Mesenchymal stem cell (in vitro differentiated cells and primary cell): Measurements from ENCODE around the gene TOMM34.

Experiments used
- DNase-seq: peaks from one replicate; pipeline ENCODE4 v3.0.0-alpha.2; 2013
- H2AFZ ChIP-seq: one replicate; pipeline ENCODE4 v1.6.1; 2013; ENCODE audit warnings: low read depth, mild to moderate bottlenecking, control low read depth, inconsistent platforms, low read length, moderate library complexity
- H2AK5ac ChIP-seq: 2 replicates; pipeline ENCODE4 v1.6.1; 2013; ENCODE audit warnings: low read length, moderate library complexity, mild to moderate bottlenecking, inconsistent platforms; ENCODE audit not compliant: severe bottlenecking
- H2BK120ac ChIP-seq: one replicate; pipeline ENCODE4 v1.6.1; 2013; ENCODE audit warnings: low read depth, mild to moderate bottlenecking, inconsistent platforms, low read length, moderate library complexity
- H2BK12ac ChIP-seq, 2 experiments: one replicate each; pipeline ENCODE4 v1.6.1; 2013; ENCODE audit warnings: inconsistent platforms in 2 of 2, low read length in 2 of 2, mild to moderate bottlenecking in 2 of 2, moderate library complexity in 2 of 2, control low read depth in 1 of 2
- H2BK15ac ChIP-seq: one replicate; pipeline ENCODE4 v1.6.1; 2013; ENCODE audit warnings: mild to moderate bottlenecking, low read depth, inconsistent platforms; ENCODE audit not compliant: poor library complexity, severe bottlenecking
- H2BK5ac ChIP-seq: 2 replicates; pipeline ENCODE4 v1.6.1; 2013; ENCODE audit warnings: low read depth, mild to moderate bottlenecking, low read length, control low read depth, inconsistent platforms; ENCODE audit not compliant: poor library complexity, severe bottlenecking
- H3K14ac ChIP-seq, 2 experiments: one replicate each; pipeline ENCODE4 v1.6.1; 2013; ENCODE audit warnings: inconsistent platforms in 2 of 2, low read length in 2 of 2, control low read depth in 1 of 2, mild to moderate bottlenecking in 1 of 2, moderate library complexity in 1 of 2
- H3K18ac ChIP-seq, 2 experiments: one replicate each; pipeline ENCODE4 v1.6.1; 2013; ENCODE audit warnings: inconsistent platforms in 2 of 2, low read length in 2 of 2, control low read depth in 1 of 2, low read depth in 1 of 2, mild to moderate bottlenecking in 1 of 2
- H3K23ac ChIP-seq, 2 experiments: one replicate each; pipeline ENCODE4 v1.6.1; 2013; ENCODE audit warnings: inconsistent platforms in 2 of 2, low read length in 2 of 2, mild to moderate bottlenecking in 2 of 2, moderate library complexity in 2 of 2, control low read depth in 1 of 2
- H3K27ac ChIP-seq: 2 replicates; pipeline ENCODE4 v1.5.1; 2013; ENCODE audit warnings: mild to moderate bottlenecking, moderate library complexity, low read length, control low read depth, inconsistent platforms; ENCODE audit not compliant: poor library complexity, severe bottlenecking
- H3K27me3 ChIP-seq, 2 experiments: 2 replicates each; pipeline versions ENCODE4 v1.6.1 to v1.7.0; 2013; ENCODE audit warnings: low read length in 2 of 2, mild to moderate bottlenecking in 2 of 2, moderate library complexity in 2 of 2, control low read depth in 1 of 2, inconsistent platforms in 1 of 2; ENCODE audit not compliant: control insufficient read depth in 1 of 2, insufficient read depth in 1 of 2
- H3K36me3 ChIP-seq, 2 experiments: 2 replicates each; pipeline versions ENCODE4 v1.6.1 to v1.7.0; 2013; ENCODE audit warnings: low read length in 2 of 2, control low read depth in 1 of 2, inconsistent platforms in 1 of 2, low read depth in 1 of 2, mild to moderate bottlenecking in 1 of 2; ENCODE audit not compliant: insufficient read depth in 2 of 2, control insufficient read depth in 1 of 2
- H3K4ac ChIP-seq, 2 experiments: one replicate each; pipeline ENCODE4 v1.6.1; 2013; ENCODE audit warnings: inconsistent platforms in 2 of 2, low read length in 2 of 2, mild to moderate bottlenecking in 2 of 2, moderate library complexity in 2 of 2, control low read depth in 1 of 2, low read depth in 1 of 2
- H3K4me1 ChIP-seq: 2 replicates; pipeline ENCODE4 v1.6.1; 2013; ENCODE audit warnings: low read depth, low read length, control low read depth; ENCODE audit not compliant: control insufficient read depth, insufficient read depth
- H3K4me2 ChIP-seq: 2 replicates; pipeline ENCODE4 v1.6.1; 2013; ENCODE audit warnings: low read length, mild to moderate bottlenecking, inconsistent platforms; ENCODE audit not compliant: poor library complexity, severe bottlenecking
- H3K4me3 ChIP-seq, 2 experiments: 2 replicates each; pipeline versions ENCODE4 v1.5.1 to v1.7.0; 2013; ENCODE audit warnings: low read length in 2 of 2, mild to moderate bottlenecking in 2 of 2, control low read depth in 1 of 2, low read depth in 1 of 2; ENCODE audit not compliant: insufficient read depth in 1 of 2
- H3K79me1 ChIP-seq: replicated peaks from 2 replicates; pipeline ENCODE4 v1.6.1; 2013; ENCODE audit warnings: mild to moderate bottlenecking, control low read depth, low read length, inconsistent platforms; ENCODE audit not compliant: poor library complexity, severe bottlenecking
- H3K9ac ChIP-seq: 2 replicates; pipeline ENCODE4 v1.7.0; 2013; ENCODE audit warnings: mild to moderate bottlenecking, low read length, moderate library complexity
- H3K9me3 ChIP-seq: 2 replicates; pipeline ENCODE4 v1.7.0; 2013; ENCODE audit warnings: mild to moderate bottlenecking, low read length; ENCODE audit not compliant: control insufficient read depth
- H4K8ac ChIP-seq: one replicate; pipeline ENCODE4 v1.6.1; 2013; ENCODE audit warnings: inconsistent platforms, mild to moderate bottlenecking, low read length, moderate library complexity
- H4K91ac ChIP-seq: one replicate; pipeline ENCODE4 v1.6.1; 2013; ENCODE audit warnings: mild to moderate bottlenecking, low read length, inconsistent platforms
- WGBS: methylation state at CpG from one replicate; pipeline ENCODE4 v1.1.7; 2013; ENCODE audit warnings: mixed read lengths; 5-methylcytosine and 5-hydroxymethylcytosine counted together

TOMM34 gene

DNA sequence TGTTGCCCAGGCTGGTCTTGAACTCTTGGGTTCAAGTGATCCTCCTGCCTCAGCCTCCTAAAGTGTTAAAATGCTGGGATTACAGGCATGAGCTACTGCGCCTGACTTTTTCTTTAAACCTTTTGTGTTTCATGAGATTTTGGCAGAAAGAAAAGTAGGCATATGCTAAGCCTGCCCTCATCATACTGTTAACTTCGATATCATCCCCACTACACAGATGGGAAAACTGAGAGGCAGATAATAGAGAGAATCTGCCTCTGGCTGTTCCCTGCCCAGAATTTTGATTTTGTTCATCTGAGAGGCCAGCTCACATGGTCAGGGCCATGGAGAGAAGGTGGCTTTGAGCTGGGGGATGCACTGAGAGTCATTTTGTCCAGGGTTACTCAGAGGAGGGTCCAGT, 42.8 kb downstream of the TOMM34 start:
- WGBS = 100% methylated on average over 1 of the region's 2 CpGs
- no peak overlapping the region for H2AK5ac ChIP-seq
- no peak overlapping the region for H3K9ac ChIP-seq

GRCh38 chr20:44916586-44916985, 43.6 kb downstream of the TOMM34 start:
- Histone ChIP-seq H2BK15ac (no peak overlapping the region), H3K4me1 (peaks cover 3% of the 10 kb centered on the region), H3K23ac (no peak overlapping the region), H4K91ac (no peak overlapping the region), H4K8ac (no peak overlapping the region), H2AFZ (no peak overlapping the region), H3K79me1 (peaks cover 14% of the 10 kb centered on the region), H3K27me3 (no peaks in the 10 kb centered on the region), H2AK5ac (no peak overlapping the region), H3K4me2 (no peak overlapping the region), H3K27ac (no peak overlapping the region), H3K14ac (no peak overlapping the region), H3K4me3 (no peak overlapping the region), H2BK120ac (no peak overlapping the region), H3K9ac (no peak overlapping the region), H2BK5ac (no peak overlapping the region), H3K9me3 (no peaks in the 10 kb centered on the region), H3K36me3 (peaks cover 42 to 65% of the 10 kb centered on the region in 2 experiments), H3K4ac (no peak overlapping the region), H2BK12ac (no peak overlapping the region), H3K18ac (no peak overlapping the region)
- 96% methylated on average over 12 of the region's 12 CpGs for WGBS
- DNase-seq = no peak

More for the DNA sequence above, 42.8 kb downstream of the TOMM34 start:
- no peaks in the 10 kb centered on the region for H3K4me1 ChIP-seq
- no peak overlapping the region for H3K27ac ChIP-seq
- H2BK15ac ChIP-seq = no peak overlapping the region
- no peak for DNase-seq
- no peak overlapping the region for H2BK5ac ChIP-seq
- H4K91ac ChIP-seq = no peak overlapping the region
- no peak overlapping the region for H3K23ac ChIP-seq
- no peaks in the 10 kb centered on the region for H3K9me3 ChIP-seq
- no peak overlapping the region for H4K8ac ChIP-seq
- H2AFZ ChIP-seq = no peak overlapping the region
- no peaks in the 10 kb centered on the region for H3K27me3 ChIP-seq
- no peak overlapping the region for H3K4me3 ChIP-seq
- no peak overlapping the region for H3K4ac ChIP-seq
- no peak overlapping the region for H2BK12ac ChIP-seq
- peaks cover 45 to 67% of the 10 kb centered on the region in 2 experiments for H3K36me3 ChIP-seq
- H3K79me1 ChIP-seq = peaks cover 8% of the 10 kb centered on the region
- H2BK120ac ChIP-seq = no peak overlapping the region
- H3K4me2 ChIP-seq = no peak overlapping the region
- no peak overlapping the region for H3K14ac ChIP-seq
- no peak overlapping the region for H3K18ac ChIP-seq

- Histone ChIP-seq H3K27ac (no peak overlapping the region), H3K4me2 (no peak overlapping the region), H3K4ac (no peak overlapping the region), H2BK12ac (no peak overlapping the region), H2BK5ac (no peak overlapping the region), H2AFZ (no peak overlapping the region), H3K14ac (no peak overlapping the region), H3K79me1 (peaks cover 20% of the 10 kb centered on the region), H4K91ac (no peak overlapping the region), H2AK5ac (no peak overlapping the region), H3K9me3 (no peaks in the 10 kb centered on the region), H3K23ac (no peak overlapping the region), H3K4me1 (peaks cover 8% of the 10 kb centered on the region), H2BK120ac (no peak overlapping the region), H3K27me3 (no peaks in the 10 kb centered on the region), H4K8ac (no peak overlapping the region), H3K36me3 (peaks cover 38 to 61% of the 10 kb centered on the region in 2 experiments), H3K4me3 (no peak overlapping the region), H2BK15ac (no peak overlapping the region), H3K18ac (no peak overlapping the region), H3K9ac (no peak overlapping the region)
- WGBS = 91% methylated on average over 1 of the region's 1 CpG
- DNase-seq = no peak
Measured at GRCh38 chr20:44914924-44915323, 45.3 kb downstream of the TOMM34 start.

- Histone ChIP-seq H4K91ac (no peak overlapping the region), H3K27me3 (no peaks in the 10 kb centered on the region)
- WGBS = 100% methylated on average over 2 of the region's 2 CpGs
Measured at GRCh38 chr20:44912189-44912588, 48.0 kb downstream of the TOMM34 start.

More at GRCh38 chr20:44912189-44912588, 48.0 kb downstream of the TOMM34 start:
- Histone ChIP-seq H2BK15ac (no peak overlapping the region), H2BK120ac (no peak overlapping the region), H3K4me2 (no peak overlapping the region), H3K4me1 (peaks cover 9% of the 10 kb centered on the region), H3K9ac (no peak overlapping the region), H3K14ac (no peak overlapping the region), H3K27ac (no peak overlapping the region), H3K4me3 (no peak overlapping the region), H2AK5ac (no peak overlapping the region), H3K9me3 (no peaks in the 10 kb centered on the region), H2BK12ac (no peak overlapping the region), H2AFZ (no peak overlapping the region), H3K36me3 (peaks cover 31 to 61% of the 10 kb centered on the region in 2 experiments), H3K23ac (no peak overlapping the region), H4K8ac (no peak overlapping the region), H3K4ac (no peak overlapping the region), H3K79me1 (peaks cover 23% of the 10 kb centered on the region), H3K18ac (no peak overlapping the region), H2BK5ac (no peak overlapping the region)
- DNase-seq = no peak
